DMS 273 treated with DMSO at 0.1 percent for 48 hours (cell line): ENCODE data around the gene B3GNT4.
"Not testable (repeated sequence)": the region's sequence is repeated elsewhere in the genome, so short reads cannot be mapped to it uniquely, and the experiment has no call there.

ENCODE experiments used
- DNase-seq: peaks from one replicate; lab custom pipeline; 2025; lab: John Stamatoyannopoulos, UW

The B3GNT4 gene

DNA sequence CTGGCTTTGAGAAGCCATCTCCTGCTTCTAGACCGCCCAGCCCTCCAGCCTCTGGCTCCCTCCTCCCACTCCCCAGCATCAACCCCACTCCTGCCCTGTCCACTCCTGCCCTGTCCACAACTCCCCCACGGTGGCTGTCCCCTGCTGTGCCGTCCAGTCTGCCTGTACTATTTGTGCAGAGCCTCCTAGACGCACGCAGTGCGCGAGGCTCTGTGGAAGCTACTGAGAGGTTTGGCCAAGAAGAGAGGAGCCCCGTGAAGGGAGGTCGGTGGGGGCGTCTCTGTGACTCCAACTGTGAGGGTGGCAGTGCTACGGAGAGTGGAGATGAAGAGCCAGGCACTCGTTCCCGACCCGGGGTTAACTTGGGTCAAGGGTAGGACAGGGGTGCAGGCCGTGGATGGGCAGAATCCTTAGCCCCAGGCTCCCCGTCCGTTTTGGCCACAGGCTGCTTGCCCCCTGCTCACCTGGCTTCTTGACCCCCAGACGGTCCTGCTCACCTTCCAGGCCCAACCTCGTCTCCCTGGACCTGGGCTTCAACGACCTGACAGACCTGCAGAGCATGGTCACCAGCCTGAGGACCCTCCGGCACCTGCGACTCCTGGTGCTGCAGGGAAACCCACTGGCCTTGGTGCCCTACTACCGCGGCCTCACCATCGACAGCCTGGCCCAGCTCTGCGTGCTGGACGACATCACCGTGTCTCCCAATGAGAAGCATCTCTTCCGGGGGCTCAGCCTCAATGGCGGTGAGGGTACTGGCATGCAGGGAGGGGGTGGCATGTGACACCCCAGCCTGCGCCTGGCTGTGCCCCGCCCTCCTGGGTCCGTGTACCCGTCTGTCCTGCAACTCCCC, 13.7 kb upstream of the B3GNT4 start:
- DNase-seq = no peak

- no peak for DNase-seq
Measured at GRCh38 chr12:122190842-122191668, 12.5 kb upstream of the B3GNT4 start.

- DNase-seq = no peak
Measured at GRCh38 chr12:122192441-122192840, 11.1 kb upstream of the B3GNT4 start.

GRCh38 chr12:122194804-122195203, 8.7 kb upstream of the B3GNT4 start:
- no peak for DNase-seq

- DNase-seq = no peak
Measured at GRCh38 chr12:122195405-122195804, 8.1 kb upstream of the B3GNT4 start.

- no peak for DNase-seq
Measured at GRCh38 chr12:122197612-122197966, 5.9 kb upstream of the B3GNT4 start.

DNA sequence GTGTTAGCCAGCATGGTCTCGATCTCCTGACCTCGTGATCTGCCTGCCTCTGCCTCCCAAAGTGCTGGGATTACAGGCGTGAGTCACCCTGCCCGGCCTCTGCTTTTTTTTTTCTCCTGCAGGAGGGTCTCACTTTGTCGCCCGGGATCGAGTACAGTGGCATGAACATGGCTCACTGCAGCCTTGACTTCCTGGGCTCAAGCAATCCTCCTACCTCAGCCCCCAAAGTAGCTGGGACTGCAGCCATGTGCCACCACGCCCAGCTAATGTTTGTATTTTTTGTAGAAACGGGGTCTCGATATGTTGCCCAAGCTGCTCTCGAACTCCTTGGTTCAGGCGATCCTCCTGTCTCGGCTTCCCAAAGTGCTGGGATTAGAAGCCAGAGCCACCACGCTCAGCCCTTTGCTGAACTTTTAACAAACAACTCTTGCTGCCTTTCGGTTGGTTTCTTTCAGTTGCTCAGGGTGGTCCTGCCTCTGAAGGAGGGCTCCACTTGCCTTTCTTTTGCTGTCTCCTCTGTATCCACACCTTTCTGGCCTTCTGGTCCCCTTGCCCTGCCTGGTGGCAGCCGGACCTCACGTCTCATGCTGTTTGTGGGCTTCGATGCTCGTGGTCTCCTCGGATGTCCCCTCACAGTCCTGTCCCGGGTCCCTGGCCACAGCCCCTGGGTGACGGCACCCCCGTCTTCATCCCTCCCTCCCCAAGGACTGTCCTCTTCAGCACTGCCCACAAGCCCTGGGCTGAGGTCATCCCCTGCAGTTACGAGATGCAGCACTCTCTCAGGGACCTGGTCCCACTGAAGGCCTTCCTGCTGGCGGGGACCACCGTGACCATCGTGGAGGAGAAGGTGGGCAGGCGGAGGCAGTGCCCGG, 3.8 kb upstream of the B3GNT4 start:
- no peak for DNase-seq

DNA sequence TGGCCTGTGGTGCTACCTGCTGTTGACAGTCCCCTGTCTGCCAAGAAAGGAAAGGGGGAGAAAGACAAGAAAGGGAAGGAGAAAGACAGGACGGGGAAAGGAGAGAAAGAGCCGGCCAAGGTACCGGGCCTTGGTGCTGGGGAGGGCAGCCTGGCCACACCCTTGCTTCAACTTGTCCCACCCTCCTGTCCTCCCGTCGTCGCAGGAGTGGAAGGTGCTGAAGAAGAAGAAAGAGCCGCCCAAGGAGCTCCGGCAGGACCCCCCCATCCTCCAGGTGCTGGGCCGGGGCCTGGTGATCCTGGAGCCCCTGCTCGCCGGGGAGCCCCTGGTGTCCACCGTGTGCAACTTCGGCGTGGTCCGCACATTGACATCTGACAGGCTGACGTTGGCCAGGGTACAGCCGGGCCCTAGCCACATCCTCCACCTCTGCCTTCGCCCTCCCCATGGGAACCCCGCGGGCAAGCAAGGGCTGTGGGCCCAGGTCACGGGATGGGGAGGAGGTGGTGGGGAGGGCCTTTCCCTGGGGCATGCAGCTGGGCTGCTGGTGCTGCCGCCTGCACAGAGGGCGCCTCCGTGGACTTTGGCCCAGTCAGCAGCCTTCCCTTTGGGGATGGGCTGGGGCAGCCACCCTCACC, 2.9 kb upstream of the B3GNT4 start:
- no peak for DNase-seq

DNA sequence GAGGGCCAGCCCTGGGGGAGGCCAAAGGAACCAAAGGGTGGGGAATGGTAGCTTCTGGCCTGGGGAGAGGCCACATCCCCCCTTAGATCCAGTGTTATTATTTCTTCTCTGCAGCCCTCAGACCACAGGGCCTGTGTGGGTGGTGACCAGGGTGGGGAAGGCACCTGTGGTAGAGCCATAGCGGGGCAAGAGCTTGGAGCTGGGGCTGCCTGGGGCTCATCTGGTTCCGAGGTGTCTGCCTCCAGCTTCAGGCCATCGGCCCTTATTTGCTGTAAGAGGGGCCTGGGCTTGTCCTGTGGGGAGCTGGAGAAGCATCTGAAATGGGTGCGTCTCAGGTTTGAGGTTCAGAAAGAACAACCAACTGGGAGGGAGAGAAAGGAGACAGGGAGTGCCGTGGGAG, 2.1 kb upstream of the B3GNT4 start:
- DNase-seq = no peak

DNA sequence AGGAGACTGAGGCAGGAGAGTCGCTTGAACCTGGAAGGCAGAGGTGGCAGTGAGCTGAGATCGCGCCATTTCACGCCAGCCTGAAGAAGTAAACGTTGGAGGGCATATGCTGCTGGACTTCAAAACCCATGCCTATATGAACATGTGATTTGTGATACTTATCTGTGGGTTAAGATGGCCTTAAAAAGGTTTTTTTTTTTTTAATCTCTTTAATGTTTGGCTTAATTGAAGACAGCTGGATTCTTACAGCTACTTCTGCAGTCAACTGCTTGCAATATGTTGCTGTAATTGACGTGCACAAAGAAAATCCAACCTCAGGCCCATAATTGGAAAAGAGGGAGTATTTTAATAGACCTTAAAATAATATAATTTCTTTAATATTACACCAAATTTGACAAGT, 1.5 kb upstream of the B3GNT4 start:
- DNase-seq = no peak

DNA sequence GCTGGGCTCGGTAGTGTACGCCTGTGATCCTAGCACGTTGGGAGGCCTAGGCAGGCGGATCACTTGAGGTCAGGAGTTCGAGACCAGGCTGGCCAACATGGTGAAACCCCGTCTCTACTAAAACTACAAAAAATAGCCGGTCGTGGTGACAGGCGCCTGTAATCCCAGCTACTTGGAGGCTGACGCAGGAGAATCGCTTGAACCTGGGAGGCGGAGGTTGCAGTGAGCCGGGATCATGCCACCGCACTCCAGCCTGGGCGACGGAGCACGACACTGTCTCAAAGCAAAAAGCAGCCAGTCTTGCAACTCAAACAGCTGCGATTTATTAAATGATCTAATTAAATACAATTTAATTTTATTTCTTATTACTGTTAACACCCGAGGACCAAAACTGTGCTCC, 698 bp upstream of the B3GNT4 start:
- DNase-seq = not testable (repeated sequence)

DNA sequence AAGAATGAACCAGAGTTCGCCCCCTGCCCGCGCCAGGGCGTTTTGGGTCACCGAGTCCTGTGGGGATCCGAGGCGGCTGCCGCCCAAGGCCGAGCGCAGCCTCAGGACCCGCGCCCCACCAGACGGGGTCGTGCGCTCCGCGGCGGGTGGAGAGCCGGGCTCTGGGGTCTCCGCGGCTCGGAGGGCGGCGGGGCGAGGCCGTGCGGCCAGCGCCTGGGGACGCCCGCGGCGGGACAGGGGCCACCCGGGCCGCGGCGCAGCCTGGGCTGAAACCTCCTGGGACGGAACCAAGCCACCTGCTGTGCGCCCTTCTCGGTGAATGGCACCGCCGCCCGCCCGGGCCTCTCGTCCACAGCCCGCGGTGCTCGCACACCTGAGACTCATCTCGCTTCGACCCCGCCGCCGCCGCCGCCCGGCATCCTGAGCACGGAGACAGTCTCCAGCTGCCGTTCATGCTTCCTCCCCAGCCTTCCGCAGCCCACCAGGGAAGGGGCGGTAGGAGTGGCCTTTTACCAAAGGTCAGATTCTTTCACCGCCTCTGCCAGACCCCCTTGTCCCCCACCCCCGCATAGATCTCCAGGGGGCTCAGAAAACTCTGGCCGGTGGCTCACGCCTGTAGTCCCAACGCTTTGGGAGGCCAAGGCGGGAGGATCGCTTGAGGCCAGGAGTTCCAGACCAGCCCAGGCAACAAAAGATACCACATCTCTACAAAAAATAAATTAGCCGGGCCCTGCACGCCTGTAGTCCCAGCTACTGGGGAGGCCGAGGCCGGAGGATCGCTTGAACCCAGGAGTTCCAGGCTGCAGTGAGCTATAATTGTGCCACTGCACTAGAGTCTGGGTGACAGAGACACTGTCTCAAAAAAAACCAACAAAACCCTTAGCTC, 901 bp downstream of the B3GNT4 start:
- DNase-seq = no peak

- DNase-seq = no peak
Measured at GRCh38 chr12:122205053-122205925, 1.8 kb downstream of the B3GNT4 start.

GRCh38 chr12:122206111-122206881, 2.8 kb downstream of the B3GNT4 start:
- DNase-seq = no peak

DNA sequence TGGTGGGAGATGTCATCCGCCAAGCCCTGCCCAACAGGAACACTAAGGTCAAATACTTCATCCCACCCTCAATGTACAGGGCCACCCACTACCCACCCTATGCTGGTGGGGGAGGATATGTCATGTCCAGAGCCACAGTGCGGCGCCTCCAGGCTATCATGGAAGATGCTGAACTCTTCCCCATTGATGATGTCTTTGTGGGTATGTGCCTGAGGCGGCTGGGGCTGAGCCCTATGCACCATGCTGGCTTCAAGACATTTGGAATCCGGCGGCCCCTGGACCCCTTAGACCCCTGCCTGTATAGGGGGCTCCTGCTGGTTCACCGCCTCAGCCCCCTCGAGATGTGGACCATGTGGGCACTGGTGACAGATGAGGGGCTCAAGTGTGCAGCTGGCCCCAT, 3.5 kb downstream of the B3GNT4 start:
- DNase-seq = no peak

DNA sequence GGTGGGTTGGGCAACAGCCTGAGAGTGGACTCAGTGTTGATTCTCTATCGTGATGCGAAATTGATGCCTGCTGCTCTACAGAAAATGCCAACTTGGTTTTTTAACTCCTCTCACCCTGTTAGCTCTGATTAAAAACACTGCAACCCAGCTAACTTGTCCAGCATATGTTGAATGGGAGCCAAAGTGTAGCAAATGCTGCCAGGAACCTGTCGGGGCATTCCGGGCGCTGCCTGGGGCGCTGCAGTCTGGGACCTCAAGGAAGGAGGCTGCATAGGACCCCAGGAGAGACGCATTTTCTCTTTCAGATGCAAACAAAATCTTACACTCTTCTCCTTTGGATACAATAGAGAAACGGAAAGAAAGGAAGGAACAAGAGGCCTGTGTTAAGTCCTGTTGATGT, 3.9 kb downstream of the B3GNT4 start:
- DNase-seq = no peak

DNA sequence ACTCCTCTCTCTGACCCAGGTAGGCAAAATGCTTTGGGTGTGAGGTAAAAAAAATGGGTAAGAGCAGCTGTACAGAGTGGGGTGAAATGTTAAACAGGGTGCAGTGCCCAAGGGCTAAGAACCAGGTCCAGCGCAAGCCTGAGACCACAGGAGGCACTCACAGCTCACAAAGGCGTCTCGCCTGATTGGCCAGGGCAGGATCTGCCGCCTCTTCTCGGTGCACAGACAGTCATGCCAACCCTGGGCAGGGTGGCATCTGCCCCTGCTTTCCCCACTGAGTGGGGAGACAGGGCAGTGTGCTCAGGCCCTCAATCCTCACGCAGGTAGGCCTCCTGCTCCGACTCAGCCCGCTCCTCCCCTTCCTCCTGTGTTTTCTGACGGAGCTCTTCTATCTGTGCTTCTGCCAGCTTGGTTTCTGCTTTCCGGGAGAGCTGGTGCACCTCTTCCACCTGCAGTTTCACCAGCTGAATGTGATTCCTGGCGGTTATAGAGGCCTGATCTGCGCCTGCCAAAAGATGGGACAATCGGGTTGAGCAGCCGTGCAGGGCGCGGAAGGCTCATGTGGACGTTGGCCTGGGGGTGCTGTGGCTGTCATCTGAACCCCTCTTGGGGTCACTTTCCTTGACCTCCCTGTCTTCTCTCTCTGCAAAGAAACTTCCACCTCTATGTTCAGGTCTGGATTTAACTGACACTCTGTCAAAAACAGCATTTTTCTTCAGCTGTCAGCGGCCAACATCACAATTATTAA, 4.7 kb downstream of the B3GNT4 start:
- DNase-seq = no peak

DNA sequence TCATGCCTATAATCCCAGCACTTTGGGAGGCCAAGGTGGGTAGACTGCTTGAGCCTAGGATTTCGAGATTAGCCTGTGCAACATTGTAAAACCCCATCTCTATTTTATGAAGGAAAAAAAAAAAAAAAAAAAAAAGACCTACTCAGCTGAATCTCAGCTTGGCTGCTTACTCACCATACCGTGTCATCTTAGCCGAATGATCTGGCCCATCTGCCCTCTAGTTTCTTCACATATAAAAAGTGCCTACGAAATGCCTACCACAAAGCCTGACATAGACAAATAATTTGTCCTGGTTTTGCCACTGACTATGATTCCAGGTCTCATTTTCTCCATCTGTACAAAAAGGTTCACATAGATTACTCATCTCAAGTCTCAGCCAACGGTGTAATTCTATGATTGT, 12.3 kb downstream of the B3GNT4 start:
- no peak for DNase-seq
